NCI-H2227 (cell line): ENCODE data around the gene TTC17.
"Not testable (repeated sequence)": the region's sequence is repeated elsewhere in the genome, so short reads cannot be mapped to it uniquely, and the experiment has no call there.

Source experiments
- DNase-seq: peaks from one replicate; lab custom pipeline; 2025; ENCODE audit not compliant: unreplicated experiment; lab: John Stamatoyannopoulos, UW

Gene TTC17

GRCh38 chr11:43381802-43382201 lies 23.1 kb downstream of the TTC17 start:
- DNase-seq, result no peak

GRCh38 chr11:43382614-43383013 lies 23.9 kb downstream of the TTC17 start:
- DNase-seq, result no peak

- no peak for DNase-seq
Measured at GRCh38 chr11:43384393-43384792, 25.7 kb downstream of the TTC17 start.

- no peak for DNase-seq
Measured at GRCh38 chr11:43392713-43393112, 34.0 kb downstream of the TTC17 start.

- DNase-seq, result no peak
Measured at GRCh38 chr11:43393765-43394355, 35.1 kb downstream of the TTC17 start.

- no peak for DNase-seq
Measured at GRCh38 chr11:43396617-43397016, 37.9 kb downstream of the TTC17 start.

GRCh38 chr11:43397251-43397650 lies 38.5 kb downstream of the TTC17 start:
- DNase-seq, result no peak

- DNase-seq, result no peak
Measured at GRCh38 chr11:43399983-43400630, 41.4 kb downstream of the TTC17 start.

GRCh38 chr11:43401252-43401651 lies 42.5 kb downstream of the TTC17 start:
- no peak for DNase-seq

- not testable (repeated sequence) for DNase-seq
Measured at GRCh38 chr11:43401811-43402210, 43.1 kb downstream of the TTC17 start.

GRCh38 chr11:43403357-43404231 lies 44.9 kb downstream of the TTC17 start:
- DNase-seq, result no peak

GRCh38 chr11:43404406-43404805 lies 45.7 kb downstream of the TTC17 start:
- no peak for DNase-seq

- no peak for DNase-seq
Measured at GRCh38 chr11:43404836-43405479, 46.2 kb downstream of the TTC17 start.

GRCh38 chr11:43408277-43408676 lies 49.6 kb downstream of the TTC17 start:
- DNase-seq, result no peak

GRCh38 chr11:43410394-43410793 lies 51.7 kb downstream of the TTC17 start:
- DNase-seq, result no peak

- no peak for DNase-seq
Measured at GRCh38 chr11:43418197-43418596, 59.5 kb downstream of the TTC17 start.

GRCh38 chr11:43419460-43419859 lies 60.7 kb downstream of the TTC17 start:
- peak; percentile 30 for DNase-seq

- DNase-seq, result no peak
Measured at GRCh38 chr11:43427971-43428370, 69.3 kb downstream of the TTC17 start.

- not testable (repeated sequence) for DNase-seq
Measured at GRCh38 chr11:43430916-43431315, 72.2 kb downstream of the TTC17 start.

GRCh38 chr11:43434893-43435292 lies 76.2 kb downstream of the TTC17 start:
- no peak for DNase-seq

GRCh38 chr11:43440486-43440885 lies 81.8 kb downstream of the TTC17 start:
- DNase-seq, result no peak

- no peak for DNase-seq
Measured at GRCh38 chr11:43443811-43444210, 85.1 kb downstream of the TTC17 start.
